ENCODE results near the gene SLC12A9. TPM values are rescaled to one million over a fixed set of nuclear protein-coding genes. Genes with fewer than 3 reads are reported as not detected.

The SLC12A9 gene
- total and polyA plus RNA-seq, 7 donors, result 2.2 to 4.7 (median 3.3) TPM

- ATAC-seq, result no peak
- intact Hi-C loops (cut with DNase I), result no loop called here
- WGBS, 3 donors, result 80 to 88% (median 83%) methylated on average over 6 of the region's 6 CpGs
- no peak for DNase-seq
- Histone ChIP-seq H3K4me1 (peaks cover 42% of the 10 kb centered on the region), H3K27me3 (ENCODE audit: insufficient read depth in 3 of 3, low read length in 2 of 3) (no peaks in the 10 kb centered on the region), H3K4me3 (no peak overlapping the region), H3K27ac (peak overlapping the region; percentile 98), H3K36me3 (ENCODE audit: insufficient read depth in 1 of 2, low read depth in 1 of 2) (peaks cover 7 to 71% of the 10 kb centered on the region in 2 donors), H3K9me3 (no peaks in the 10 kb centered on the region)
- TF ChIP-seq CTCF (IDR thresholded peaks at IDR 0.05), result no peak
Observed at GRCh38 chr7:100878685-100879084, 26.2 kb downstream of the SLC12A9 start.

GRCh38 chr7:100879685-100880261 is 27.3 kb downstream of the SLC12A9 start:
- Histone ChIP-seq H3K9me3 (no peaks in the 10 kb centered on the region), H3K4me3 (no peak overlapping the region), H3K4me1 (peaks cover 37% of the 10 kb centered on the region), H3K27me3 (ENCODE audit: insufficient read depth in 3 of 3, low read length in 2 of 3) (no peaks in the 10 kb centered on the region), H3K36me3 (ENCODE audit: insufficient read depth in 1 of 2, low read depth in 1 of 2) (peaks cover 13 to 82% of the 10 kb centered on the region in 2 donors), H3K27ac (no peak overlapping the region)
- intact Hi-C loops (cut with DNase I), result loop anchor here in 1 of 2 donors (10.0 kb wide), 1 partner anchor 365 kb away; the partner anchor contains the start of gene FIS1
- DNase-seq, result peak in 1 of 2 donors; percentile 34
- no peak for ATAC-seq
- no peak for TF ChIP-seq CTCF (IDR thresholded peaks at IDR 0.05)
- WGBS, 3 donors, result 79 to 83% (median 82%) methylated on average over 11 of the region's 11 CpGs

- H3K4me1 ChIP-seq, result peaks cover 36% of the 10 kb centered on the region
- peak in 1 of 2 donors; percentile 28 for DNase-seq
- no peaks in the 10 kb centered on the region for H3K9me3 ChIP-seq
- TF ChIP-seq CTCF (IDR thresholded peaks at IDR 0.05), result no peak
- no peak overlapping the region for H3K4me3 ChIP-seq
- 87 to 89% (median 88%) methylated on average over 7 of the region's 7 CpGs for WGBS, 3 donors
- no peaks in the 10 kb centered on the region for H3K27me3 ChIP-seq (ENCODE audit: insufficient read depth in 3 of 3, low read length in 2 of 3)
- no peak overlapping the region for H3K27ac ChIP-seq
- intact Hi-C loops (cut with DNase I), result loop anchor here in 1 of 2 donors (10.0 kb wide), 1 partner anchor 364 kb away; the partner anchor contains the start of gene FIS1
- H3K36me3 ChIP-seq (ENCODE audit: insufficient read depth in 1 of 2, low read depth in 1 of 2), result peaks cover 13 to 91% of the 10 kb centered on the region in 2 donors
- ATAC-seq, result no peak
Observed at GRCh38 chr7:100880645-100881044, 28.1 kb downstream of the SLC12A9 start.

GRCh38 chr7:100881136-100881535 is 28.6 kb downstream of the SLC12A9 start:
- Histone ChIP-seq H3K27ac (no peak overlapping the region), H3K4me1 (peaks cover 31% of the 10 kb centered on the region), H3K27me3 (ENCODE audit: insufficient read depth in 3 of 3, low read length in 2 of 3) (no peaks in the 10 kb centered on the region), H3K4me3 (no peak overlapping the region), H3K36me3 (ENCODE audit: insufficient read depth in 1 of 2, low read depth in 1 of 2) (peaks cover 15 to 92% of the 10 kb centered on the region in 2 donors), H3K9me3 (no peaks in the 10 kb centered on the region)
- 94 to 96% (median 95%) methylated on average over 16 to 20 of the region's 20 CpGs for WGBS, 3 donors
- peak in 1 of 2 donors; percentile 42 for DNase-seq
- ATAC-seq, result no peak
- TF ChIP-seq CTCF (IDR thresholded peaks at IDR 0.05), result no peak
- intact Hi-C loops (cut with DNase I), result loop anchor here in 1 of 2 donors (10.0 kb wide), 1 partner anchor 364 kb away; the partner anchor contains the start of gene FIS1
